SK-N-SH treated with all-trans-retinoic acid at 6 μM for 48 hours (cell line): ENCODE data around the gene CHCHD4.
"Not testable (repeated sequence)": the region's sequence is repeated elsewhere in the genome, so short reads cannot be mapped to it uniquely, and the experiment has no call there.

Experiments used
- ATAC-seq: fragments of 200-7000 bp; cut with Tn5 transposase; 3 replicates; pipeline ENCODE4 v1.9.1; 2020; ENCODE audit warnings: mild to moderate bottlenecking, moderate library complexity
- ARNTL ChIP-seq: fragments of 450-650 bp; formaldehyde crosslinking; IDR thresholded peaks from 2 replicates; pipeline ENCODE4 v1.5.0; 2020; ENCODE audit warnings: low read depth, mild to moderate bottlenecking, moderate library complexity, borderline replicate concordance
- BACH2 ChIP-seq: fragments of 250-450 bp; sonication (Bioruptor Pico); IDR thresholded peaks from 2 replicates; pipeline ENCODE4 v1.9.0; 2021; ENCODE audit warnings: mild to moderate bottlenecking, borderline replicate concordance
- CREB5 ChIP-seq: fragments of 250-450 bp; sonication (Bioruptor Pico); IDR thresholded peaks from 2 replicates; pipeline ENCODE4 v1.5.1; 2020; ENCODE audit warnings: low read depth, mild to moderate bottlenecking, moderate library complexity
- CSDC2 ChIP-seq: fragments of 250-450 bp; sonication (Bioruptor Pico); IDR thresholded peaks from 2 replicates; pipeline ENCODE4 v1.5.0; 2020; ENCODE audit warnings: mild to moderate bottlenecking, moderate library complexity
- CSRNP3 ChIP-seq: fragments of 250-450 bp; sonication (Bioruptor Pico); IDR thresholded peaks from 2 replicates; pipeline ENCODE4 v1.5.1; 2021; ENCODE audit warnings: mild to moderate bottlenecking, moderate library complexity
- ESRRG ChIP-seq: fragments of 250-450 bp; sonication (Bioruptor Pico); IDR thresholded peaks from 2 replicates; pipeline ENCODE4 v1.6.1; 2021; ENCODE audit warnings: mild to moderate bottlenecking
- GLIS3 ChIP-seq: fragments of 250-450 bp; sonication (Bioruptor Pico); IDR thresholded peaks from 2 replicates; pipeline ENCODE4 v1.5.0; 2020; ENCODE audit warnings: mild to moderate bottlenecking, moderate library complexity
- OSR1 ChIP-seq: fragments of 250-450 bp; sonication (Bioruptor Pico); IDR thresholded peaks from 2 replicates; pipeline ENCODE4 v1.8.0; 2022; ENCODE audit warnings: moderate library complexity, mild to moderate bottlenecking, inconsistent platforms
- PATZ1 ChIP-seq: fragments of 250-450 bp; sonication (Bioruptor Pico); IDR thresholded peaks from 2 replicates; pipeline ENCODE4 v1.8.0; 2020; ENCODE audit warnings: mild to moderate bottlenecking, moderate library complexity, borderline replicate concordance
- PPARA ChIP-seq: fragments of 250-450 bp; sonication (Bioruptor Pico); IDR thresholded peaks from 2 replicates; pipeline ENCODE4 v1.5.0; 2020; ENCODE audit warnings: mild to moderate bottlenecking, borderline replicate concordance
- RARB ChIP-seq: fragments of 250-450 bp; sonication (Bioruptor Pico); IDR thresholded peaks from 2 replicates; pipeline ENCODE4 v1.8.0; 2021; ENCODE audit warnings: mild to moderate bottlenecking, moderate library complexity
- SNAI2 ChIP-seq: fragments of 250-450 bp; sonication (Bioruptor Pico); IDR thresholded peaks from 2 replicates; pipeline ENCODE4 v1.5.0; 2020; ENCODE audit warnings: mild to moderate bottlenecking, moderate library complexity
- TCF4 ChIP-seq: fragments of 250-450 bp; sonication (Bioruptor Pico); IDR thresholded peaks from 2 replicates; pipeline ENCODE4 v1.8.0; 2021; ENCODE audit warnings: mild to moderate bottlenecking, moderate library complexity, borderline replicate concordance
- TOX ChIP-seq: fragments of 250-450 bp; sonication (Bioruptor Pico); IDR thresholded peaks from 2 replicates; pipeline ENCODE4 v1.8.0; 2021; ENCODE audit warnings: mild to moderate bottlenecking, moderate library complexity, borderline replicate concordance
- TSHZ2 ChIP-seq: fragments of 250-450 bp; sonication (Bioruptor Pico); IDR thresholded peaks from 2 replicates; pipeline ENCODE4 v1.5.0; 2020; ENCODE audit warnings: mild to moderate bottlenecking, moderate library complexity
- ZC3H10 ChIP-seq: fragments of 250-450 bp; sonication (Bioruptor Pico); IDR thresholded peaks from 2 replicates; pipeline ENCODE4 v1.5.1; 2021; ENCODE audit warnings: mild to moderate bottlenecking, moderate library complexity
- ZFP3 ChIP-seq: fragments of 250-450 bp; sonication (Bioruptor Pico); IDR thresholded peaks from 2 replicates; pipeline ENCODE4 v1.5.0; 2020; ENCODE audit warnings: mild to moderate bottlenecking, moderate library complexity
- ZFP30 ChIP-seq: fragments of 450-650 bp; formaldehyde crosslinking; IDR thresholded peaks from 2 replicates; pipeline ENCODE4 v1.5.0; 2022; ENCODE audit warnings: mild to moderate bottlenecking, moderate library complexity
- ZNF565 ChIP-seq: fragments of 450-650 bp; formaldehyde crosslinking; conservative IDR thresholded peaks from 2 replicates; pipeline ENCODE4 v1.5.0; 2020; ENCODE audit warnings: low read depth, mild to moderate bottlenecking, moderate library complexity
- ZNF70 ChIP-seq: fragments of 450-650 bp; formaldehyde crosslinking; IDR thresholded peaks from 2 replicates; pipeline ENCODE4 v1.5.0; 2020; ENCODE audit warnings: mild to moderate bottlenecking, moderate library complexity
- ZNF8 ChIP-seq: fragments of 450-650 bp; formaldehyde crosslinking; IDR thresholded peaks from 2 replicates; pipeline ENCODE4 v1.5.0; 2020; ENCODE audit warnings: mild to moderate bottlenecking, moderate library complexity

The CHCHD4 gene

GRCh38 chr3:14093831-14094230 is 30.8 kb downstream of the CHCHD4 start:
- ATAC-seq, result no peak
- TF ChIP-seq RARB (no peak), OSR1 (CRISPR knock-in tag) (no peak)

GRCh38 chr3:14092464-14092863 is 32.2 kb downstream of the CHCHD4 start:
- no peak for ATAC-seq
- TF ChIP-seq TOX (CRISPR knock-in tag), result no peak
- TF ChIP-seq ZNF565 (CRISPR knock-in tag), result no peak
- TF ChIP-seq ZC3H10, result no peak
- TF ChIP-seq TCF4 (CRISPR knock-in tag), result no peak
- no peak for TF ChIP-seq OSR1 (CRISPR knock-in tag)
- TF ChIP-seq ZFP3, result no peak

- not testable (repeated sequence) for ATAC-seq
Observed at GRCh38 chr3:14091959-14092358, 32.7 kb downstream of the CHCHD4 start.

GRCh38 chr3:14087461-14087860 is 37.2 kb downstream of the CHCHD4 start:
- ATAC-seq, result not testable (repeated sequence)

GRCh38 chr3:14082108-14082657 is 42.5 kb downstream of the CHCHD4 start:
- TF ChIP-seq ZC3H10 (no peak), RARB (no peak), PPARA (CRISPR knock-in tag) (no peak), ZNF8 (CRISPR knock-in tag) (no peak), ZNF70 (CRISPR knock-in tag) (no peak), ESRRG (no peak), SNAI2 (CRISPR knock-in tag) (no peak), CSDC2 (CRISPR knock-in tag) (no peak), BACH2 (CRISPR knock-in tag) (no peak), ARNTL (CRISPR knock-in tag) (no peak), PATZ1 (CRISPR knock-in tag) (no peak), TOX (CRISPR knock-in tag) (no peak), TCF4 (CRISPR knock-in tag) (no peak), GLIS3 (CRISPR knock-in tag) (no peak), CREB5 (CRISPR knock-in tag) (no peak), ZFP3 (no peak), ZFP30 (no peak), TSHZ2 (no peak), ZNF565 (CRISPR knock-in tag) (no peak), CSRNP3 (no peak)
- ATAC-seq, result no peak
